Skin of body (tissue), 2 donors: Measurements from ENCODE around the gene THADA. TPM values are rescaled to one million over a fixed set of nuclear protein-coding genes. Genes with fewer than 3 reads are reported as not detected.
"Not testable (repeated sequence)": the region's sequence is repeated elsewhere in the genome, so short reads cannot be mapped to it uniquely, and the experiment has no call there.

Experiments used
- DNase-seq: peaks from one replicate; lab custom pipeline; 2025; lab: John Stamatoyannopoulos, UW
- total RNA-seq: library from RNA; depleted of rRNA; stranded (reverse); fragments of >200 nt; gene quantifications from one replicate; pipeline ENCODE4 v1.2.3, GENCODE V29; 2014

The THADA gene
- total RNA-seq, 1 donor from 2014 or later, result 43.2 TPM

DNA sequence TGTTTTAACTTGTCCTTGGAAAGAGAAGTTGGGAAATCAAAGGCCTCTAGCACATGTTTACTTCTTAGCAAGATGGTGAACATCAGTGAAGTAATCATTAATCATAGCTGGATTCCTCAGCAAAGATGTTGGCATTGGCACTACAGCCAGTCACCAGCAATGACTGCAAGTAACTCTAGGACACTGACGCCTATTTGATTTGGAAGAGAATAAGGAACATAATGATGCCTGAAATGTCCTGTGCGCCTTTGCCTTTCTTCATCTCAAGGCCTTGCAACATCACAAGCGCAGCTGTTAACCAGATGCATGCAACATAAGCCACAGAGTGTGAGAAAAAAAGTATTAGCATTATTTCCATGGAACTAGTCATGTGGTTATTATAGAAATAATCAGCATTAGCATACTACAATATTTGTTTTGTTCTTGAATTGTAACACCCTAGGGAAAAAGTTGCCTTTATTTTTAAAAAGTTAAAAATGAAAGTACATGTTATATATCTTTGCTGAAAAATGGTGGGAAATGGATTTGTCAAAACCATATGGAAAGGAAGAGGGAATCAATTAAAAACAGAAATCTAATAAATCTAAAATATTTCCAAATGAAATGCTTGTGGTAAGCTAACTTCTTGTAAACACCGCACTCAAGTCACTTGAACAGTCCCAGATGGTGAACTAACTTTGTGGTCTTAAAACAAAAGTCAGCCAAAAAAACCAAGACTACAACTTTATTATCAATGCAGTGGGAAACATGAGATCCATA is 55.6 kb downstream of the THADA start:
- DNase-seq, result peak; percentile 98

DNA sequence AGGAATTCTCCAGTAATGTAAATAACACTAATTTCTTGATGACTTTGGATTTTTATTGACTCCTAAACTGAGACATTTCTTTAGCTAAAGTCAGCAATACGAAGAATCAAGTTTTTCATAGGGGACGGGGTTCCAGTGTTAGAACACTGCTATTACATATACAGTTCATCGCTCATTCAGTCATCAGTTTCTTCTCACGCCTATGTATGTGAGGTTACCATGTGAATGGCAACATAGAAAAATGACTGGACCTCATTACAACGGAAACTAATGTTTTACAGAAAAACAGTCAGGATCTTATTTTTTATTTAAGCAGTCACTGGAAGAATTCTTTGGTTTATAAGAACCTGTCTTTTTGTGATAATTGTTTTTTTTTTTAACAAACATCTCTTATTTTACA is 56.4 kb downstream of the THADA start:
- no peak for DNase-seq

DNA sequence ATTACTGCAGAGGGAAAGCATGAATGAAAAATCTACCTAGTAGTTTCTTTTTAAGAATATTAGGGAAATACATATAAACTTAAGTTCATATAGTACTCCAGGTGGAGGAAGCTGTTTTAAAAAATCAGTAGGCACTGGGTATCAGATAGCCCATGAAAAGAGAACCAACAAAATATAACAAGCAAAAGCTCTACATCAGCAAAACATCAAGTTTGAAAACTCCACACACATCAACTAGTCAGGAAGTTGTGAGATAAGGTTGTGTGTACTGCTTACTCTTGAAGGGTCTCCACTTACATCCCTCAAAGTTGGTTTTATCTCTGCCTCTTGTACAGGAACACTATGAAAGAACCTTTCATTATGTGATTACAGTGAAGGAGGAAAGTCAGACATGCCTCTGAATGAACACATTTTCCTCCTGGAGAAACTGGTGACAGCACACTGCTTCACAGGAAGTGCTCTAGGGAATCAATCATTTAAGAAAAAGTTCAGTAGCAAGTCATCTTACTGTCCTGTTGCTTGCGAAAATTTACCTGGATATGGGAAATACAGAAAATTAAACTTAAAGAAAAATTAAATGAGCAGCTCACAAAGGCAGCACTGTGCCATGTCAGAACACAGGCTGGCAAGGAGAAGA is 57.7 kb downstream of the THADA start:
- no peak for DNase-seq

DNA sequence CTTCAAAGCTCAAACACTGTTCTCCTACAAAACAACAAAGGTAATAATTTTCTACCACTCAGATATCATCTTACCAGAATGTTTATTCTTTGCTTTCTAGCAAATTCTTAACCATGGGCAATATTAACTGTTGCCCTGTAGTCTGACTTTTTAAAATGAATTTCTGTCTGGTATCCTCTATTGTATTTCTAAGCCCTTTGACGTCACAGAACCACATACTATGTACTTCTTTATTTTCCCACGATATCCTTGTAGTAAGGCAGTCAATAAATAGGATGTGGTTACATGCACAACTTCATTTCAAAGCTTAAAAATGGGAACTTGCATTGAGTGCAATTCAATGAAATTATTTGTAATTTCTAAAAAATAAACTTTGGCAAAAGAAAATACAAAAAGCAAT is 58.7 kb downstream of the THADA start:
- peak; percentile 18 for DNase-seq

DNA sequence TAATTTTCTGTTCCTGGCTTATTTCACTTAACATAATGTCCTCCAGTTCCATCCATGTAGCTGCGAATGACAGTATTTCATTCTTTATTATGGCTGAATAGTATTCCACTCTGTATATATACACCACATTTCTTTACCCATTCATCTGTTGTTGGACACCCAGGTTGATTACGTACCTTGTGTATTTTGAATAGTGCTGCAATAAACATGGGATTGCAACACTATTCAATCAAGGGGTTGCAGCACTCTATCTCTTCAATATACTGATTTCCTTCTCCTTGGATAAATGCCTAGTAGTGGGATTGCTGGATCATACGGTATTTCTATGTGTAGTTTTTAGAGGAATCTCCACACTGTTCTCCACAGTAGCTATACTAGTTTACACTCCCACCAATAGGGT is 61.3 kb downstream of the THADA start:
- DNase-seq, result no peak

DNA sequence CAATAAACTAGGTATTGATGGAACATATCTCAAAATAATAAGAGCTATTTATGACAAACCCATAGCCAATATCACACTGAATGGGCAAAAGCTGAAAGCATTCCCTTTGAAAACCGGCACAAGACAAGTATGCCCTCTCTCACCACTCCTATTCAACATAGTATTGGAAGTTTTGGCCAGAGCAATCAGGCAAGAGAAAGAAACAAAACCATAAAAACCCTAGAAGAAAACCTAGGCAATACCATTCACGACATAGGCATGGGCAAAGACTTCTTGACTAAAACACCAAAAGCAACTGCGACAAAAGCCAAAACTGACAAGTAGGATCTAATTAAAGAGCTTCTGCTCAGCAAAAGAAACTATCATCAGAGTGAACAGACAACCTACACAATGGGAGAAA is 63.3 kb downstream of the THADA start:
- DNase-seq, result not testable (repeated sequence)

DNA sequence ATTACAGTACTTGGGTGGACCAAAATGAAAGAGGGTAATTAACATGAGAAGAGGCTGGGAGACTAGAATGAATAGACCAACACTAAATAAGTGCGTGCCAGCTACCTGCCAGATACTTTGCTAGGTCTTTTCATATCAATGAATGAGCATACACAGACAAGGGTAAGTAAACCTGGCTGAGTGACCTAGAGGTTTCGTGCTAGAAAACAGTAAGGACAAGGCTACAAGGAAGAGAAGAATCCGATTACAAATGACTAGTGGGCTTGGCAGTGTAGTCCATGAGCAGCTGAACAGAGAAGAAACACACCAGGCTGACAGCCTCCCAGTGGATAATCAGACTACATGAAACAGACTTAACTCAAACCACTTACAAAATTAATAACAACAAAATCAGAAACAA is 64.6 kb downstream of the THADA start:
- no peak for DNase-seq

DNA sequence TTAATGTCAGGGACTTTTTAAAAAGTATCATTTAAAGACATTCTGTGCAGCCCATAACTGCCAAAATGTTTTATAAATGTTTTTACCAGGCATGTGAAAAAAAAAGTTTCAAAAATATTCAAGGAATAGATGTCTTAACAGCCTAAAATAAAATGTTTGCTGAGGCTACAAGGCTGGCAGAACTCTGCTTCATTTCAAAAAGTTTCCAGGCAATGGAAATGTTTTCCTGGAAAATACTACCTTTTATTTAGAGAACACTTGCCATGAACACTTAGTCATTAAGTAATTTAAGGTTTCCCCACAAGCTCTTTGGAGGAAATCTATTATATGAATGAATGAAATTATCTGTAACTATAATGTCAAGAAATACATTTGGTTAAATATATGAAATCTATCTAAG is 68.8 kb downstream of the THADA start:
- no peak for DNase-seq

DNA sequence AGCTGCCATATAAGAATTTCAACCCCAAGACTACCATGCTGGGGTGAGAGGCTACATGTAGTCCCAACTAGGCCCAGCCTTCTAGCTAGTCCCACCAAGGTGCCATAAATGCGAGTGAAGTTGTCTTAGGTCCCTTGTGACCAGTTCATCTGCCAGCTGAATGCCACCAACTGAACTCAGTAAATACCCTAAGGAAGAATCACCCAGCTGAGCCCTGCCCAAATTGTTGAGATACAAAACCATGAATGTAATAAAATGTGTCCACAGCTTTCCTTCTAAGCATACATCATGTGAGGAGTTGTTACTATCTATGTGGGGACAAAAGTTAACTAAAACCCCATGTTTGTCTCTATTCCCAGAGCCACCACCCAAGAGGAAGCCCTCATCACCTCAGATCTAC is 70.3 kb downstream of the THADA start:
- DNase-seq, result no peak

DNA sequence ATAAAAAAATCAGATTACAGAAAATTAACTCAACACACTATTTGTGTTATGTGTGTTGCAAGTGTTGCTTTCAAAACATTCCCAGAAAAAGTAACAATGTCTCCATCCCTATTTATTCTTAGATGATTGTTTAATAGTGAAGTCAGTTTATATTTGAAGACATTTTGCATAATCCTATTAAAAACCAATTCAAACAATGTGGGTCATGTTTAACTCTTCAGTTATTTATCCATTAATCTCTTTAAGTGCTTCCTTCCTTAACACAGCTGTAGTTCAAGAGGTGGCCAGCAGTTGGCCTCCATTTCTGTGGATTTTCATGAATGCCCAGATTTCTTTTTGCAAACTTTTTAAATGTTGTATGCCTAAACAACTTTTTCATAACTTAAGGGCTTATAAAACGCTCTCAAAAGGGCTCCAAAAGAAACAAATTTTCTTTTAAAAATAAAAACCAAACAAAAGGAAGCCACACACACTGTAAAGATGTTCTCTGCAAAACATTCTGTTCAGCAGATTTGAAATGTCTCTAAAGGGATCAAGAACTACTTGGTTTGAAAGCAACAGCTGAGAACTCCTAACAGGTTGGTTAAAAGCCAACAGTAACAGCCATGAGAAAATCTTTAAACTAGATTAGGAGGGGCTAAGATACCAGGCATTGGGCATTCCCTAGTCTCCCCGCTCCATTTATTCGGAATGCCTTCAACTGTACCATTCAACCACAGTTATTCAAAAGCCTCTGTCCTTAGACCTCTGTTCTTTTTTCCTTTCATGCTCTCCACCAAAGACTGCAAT is 71.5 kb downstream of the THADA start:
- DNase-seq, result no peak

DNA sequence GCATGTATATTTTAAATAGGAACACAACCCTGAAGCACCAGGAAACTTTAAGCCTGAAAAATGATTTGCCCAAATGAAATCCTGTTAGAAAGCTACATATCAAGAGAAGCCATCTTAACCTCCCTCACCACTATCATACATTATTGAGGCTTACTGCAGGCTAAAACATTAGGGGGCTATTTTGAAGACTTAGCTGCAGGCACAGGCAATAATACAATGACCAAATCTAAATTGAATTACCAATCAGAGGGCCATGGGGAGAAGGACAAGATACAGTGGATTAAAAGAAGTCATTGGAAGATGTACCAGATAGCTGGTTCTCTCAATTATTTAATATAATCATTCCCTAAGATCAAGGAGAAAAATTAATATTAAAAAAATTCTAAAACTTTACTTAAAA is 73.7 kb downstream of the THADA start:
- no peak for DNase-seq

DNA sequence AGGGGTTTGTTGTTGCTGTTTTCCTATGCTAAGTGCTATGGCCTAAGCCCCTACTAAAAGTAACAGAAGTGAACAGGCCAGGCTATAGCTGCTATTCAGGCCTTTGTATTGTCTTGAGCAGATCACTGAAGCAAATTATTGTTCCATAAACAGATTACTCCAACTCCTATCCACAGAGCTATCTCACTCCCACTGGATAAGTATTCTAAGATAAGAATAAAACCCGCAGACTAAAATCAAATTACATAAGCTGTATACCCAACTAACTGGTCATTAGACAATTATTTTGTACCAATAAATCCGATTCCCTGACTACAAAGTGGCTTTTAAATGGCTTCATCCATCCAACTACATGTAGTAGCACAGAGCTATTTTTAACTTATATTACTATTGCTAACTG is 74.3 kb downstream of the THADA start:
- DNase-seq, result no peak

DNA sequence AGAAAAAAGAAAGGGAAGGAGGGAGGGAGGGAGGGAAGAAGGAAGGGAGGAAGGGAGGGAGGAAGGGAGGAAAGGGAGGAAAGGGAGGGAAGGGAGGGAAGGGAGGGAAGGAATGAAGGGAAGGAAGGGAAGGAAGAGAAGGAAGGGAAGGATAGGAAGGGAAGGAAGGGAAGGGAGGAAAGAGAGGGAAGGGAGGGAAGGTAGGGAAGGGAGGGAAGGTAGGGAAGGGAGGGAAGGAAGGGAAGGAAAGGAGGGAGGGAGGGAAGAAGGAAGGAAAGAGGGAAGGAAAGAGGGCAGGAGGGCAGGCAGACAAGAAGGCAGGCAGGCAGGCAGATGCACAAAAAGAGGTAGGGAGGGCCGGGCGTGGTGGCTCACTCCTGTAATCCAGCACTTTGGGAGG is 74.9 kb downstream of the THADA start:
- DNase-seq, result no peak

DNA sequence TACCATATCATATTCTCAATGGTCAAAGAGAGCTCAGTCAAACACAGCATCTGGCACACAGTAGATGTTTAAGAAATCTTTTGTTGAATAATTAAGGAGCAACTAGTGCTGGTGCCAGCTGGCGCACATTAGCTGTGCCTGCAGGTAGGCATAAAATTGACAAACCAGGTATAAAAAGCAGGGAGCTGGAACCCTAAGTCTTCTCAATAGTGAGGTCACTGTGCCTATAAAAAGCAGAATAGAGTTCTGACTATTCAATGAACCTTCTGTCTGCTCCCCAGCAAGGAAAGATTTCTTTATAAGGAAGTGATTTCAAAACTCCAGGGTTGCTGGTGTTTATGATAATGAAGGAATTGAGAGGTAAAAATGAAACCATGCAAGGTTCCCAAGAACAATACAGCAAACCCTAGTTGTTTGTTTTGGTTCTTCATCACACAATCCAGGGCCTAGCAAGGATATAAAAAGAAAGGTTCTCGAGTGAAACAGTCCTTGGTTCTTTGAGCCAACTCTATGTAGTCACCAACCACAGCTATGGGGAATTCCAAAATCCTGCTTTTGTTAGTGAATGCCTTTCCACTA is 76.1 kb downstream of the THADA start:
- no peak for DNase-seq

DNA sequence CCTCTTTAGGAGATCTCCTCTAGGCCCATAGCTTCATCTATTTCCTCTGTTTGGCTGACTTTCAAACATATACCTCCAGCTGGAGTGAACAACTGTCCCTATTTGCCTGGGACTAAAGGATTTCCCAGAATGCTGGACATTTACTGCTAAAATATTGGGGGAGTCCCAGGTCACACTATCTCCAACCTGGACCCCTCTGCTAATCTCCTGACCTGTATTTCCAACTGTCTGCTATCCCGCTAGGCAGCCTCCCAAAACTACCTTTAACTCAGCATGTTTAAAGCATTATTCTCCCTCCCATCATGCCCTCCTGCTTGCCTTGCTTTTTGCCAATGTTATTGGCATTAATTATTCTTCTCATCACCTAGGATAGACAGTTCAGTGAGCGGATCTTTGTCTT is 77.1 kb downstream of the THADA start:
- no peak for DNase-seq

DNA sequence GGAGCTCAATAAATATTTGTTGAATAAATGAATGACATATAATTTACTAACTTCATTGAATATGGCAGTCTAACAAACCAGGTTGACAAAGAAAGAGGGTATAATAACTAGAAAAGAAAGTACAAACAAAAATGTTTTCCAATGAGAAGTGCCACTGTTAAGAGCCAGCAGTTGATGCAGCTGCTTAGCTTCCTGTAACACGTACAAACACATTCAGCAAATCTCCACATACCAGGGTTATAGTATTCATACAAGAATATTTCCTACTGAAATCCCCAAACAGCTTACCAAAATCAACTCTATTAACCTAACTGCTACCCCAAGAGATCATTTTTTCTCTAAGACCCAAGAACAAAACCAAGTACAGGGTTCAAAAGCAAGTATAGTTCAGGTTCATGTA is 77.7 kb downstream of the THADA start:
- DNase-seq, result peak; percentile 33

DNA sequence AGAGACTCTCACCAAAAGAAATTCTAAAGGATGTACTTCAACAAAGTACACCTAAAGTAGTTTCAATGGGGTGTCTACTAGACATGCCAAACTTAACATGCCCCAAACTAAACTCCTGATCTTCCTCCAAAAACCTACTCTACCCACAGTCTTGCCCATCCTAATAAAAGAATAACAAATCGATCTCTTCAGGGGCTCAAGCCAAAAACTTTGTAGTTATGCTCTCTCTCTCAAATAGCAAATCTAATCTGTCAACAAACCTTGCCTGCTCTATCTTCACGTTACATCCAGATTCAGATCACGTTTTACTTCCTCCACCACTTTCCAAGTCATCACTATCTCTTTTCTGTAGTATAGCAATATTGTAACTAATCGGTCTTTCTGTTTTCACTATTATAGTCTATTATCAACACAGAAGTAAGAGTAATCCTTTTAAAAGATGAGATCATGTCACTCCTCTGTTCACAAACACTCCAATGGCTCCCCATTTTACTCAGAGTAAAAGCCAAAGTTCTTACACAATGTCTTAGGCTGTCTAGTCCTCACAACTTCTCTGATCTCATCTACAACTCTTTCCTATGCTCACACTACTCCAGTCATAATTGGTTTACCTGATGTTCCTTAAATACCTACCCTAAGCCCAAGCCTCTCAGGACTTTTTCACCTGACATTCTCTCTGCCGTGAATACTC is 79.9 kb downstream of the THADA start:
- DNase-seq, result no peak

DNA sequence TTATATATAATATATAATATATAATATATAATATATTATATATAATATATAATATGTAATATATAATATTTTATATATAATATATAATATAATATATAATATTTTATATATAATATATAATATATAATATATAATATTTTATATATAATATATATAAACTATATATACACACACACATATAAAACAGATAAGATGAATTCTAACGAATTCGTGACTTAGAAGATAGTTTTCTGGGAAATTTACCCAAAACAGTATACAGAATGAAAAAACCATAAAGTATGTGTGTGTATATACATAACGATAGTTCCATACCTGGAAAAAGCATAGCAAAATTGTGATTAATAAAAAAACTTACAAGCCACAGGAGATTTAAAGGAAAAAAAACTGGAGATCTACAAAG is 80.6 kb downstream of the THADA start:
- no peak for DNase-seq

DNA sequence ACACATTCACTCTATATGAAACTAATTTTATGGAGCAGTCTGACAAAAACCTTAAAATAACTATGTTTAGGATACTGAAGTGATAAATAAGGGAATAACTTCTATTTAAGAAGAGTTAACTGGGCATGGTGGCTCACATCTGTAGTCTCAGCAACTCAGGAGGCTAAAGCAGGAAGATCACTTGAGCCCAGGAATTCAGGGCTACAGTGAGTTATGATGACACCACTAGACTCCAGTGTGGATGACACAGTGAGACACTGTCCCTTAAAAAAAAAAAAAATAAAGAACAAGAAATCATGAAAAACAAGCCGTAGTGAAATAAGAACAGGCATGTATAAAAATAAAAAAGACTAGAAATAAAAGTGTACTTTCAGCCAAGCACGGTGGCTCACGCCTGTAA is 82.0 kb downstream of the THADA start:
- no peak for DNase-seq

DNA sequence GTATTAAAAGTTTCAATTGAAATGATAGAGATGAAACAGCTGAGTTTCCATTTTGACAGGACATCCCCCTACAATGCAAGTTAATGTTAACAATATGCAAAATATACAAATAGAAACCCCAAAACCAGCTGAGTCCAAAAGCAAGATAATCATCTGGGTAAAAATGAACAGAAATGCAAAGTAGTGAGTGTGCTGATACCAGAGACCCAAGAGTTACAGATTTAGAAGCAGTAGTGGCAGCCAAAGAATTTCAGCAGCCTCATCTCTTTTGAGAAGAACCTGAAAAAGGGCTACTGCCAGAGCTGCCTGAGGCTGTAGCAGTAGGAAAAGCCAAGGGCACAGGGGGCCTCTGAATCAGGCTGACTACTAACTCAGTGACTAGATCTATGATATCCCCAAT is 82.6 kb downstream of the THADA start:
- no peak for DNase-seq

DNA sequence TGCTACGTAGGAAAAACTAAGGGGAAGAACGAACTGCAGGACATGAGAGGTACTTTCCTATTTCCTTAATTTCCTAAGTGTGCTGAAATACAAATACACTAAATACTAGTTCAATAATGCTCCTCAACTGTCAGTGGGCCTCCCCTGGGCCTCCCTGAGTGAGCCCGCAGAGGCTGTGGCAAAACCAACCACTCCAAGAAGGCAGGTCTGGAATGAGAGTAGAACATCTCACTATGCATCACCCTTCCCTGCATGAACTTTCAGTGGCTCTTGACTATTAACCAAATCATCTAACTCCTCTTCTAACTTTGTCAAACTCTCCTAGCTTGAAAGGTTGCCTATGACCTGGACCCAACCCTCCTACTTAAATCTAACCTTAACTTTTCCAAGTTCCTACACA is 84.6 kb downstream of the THADA start:
- DNase-seq, result no peak

DNA sequence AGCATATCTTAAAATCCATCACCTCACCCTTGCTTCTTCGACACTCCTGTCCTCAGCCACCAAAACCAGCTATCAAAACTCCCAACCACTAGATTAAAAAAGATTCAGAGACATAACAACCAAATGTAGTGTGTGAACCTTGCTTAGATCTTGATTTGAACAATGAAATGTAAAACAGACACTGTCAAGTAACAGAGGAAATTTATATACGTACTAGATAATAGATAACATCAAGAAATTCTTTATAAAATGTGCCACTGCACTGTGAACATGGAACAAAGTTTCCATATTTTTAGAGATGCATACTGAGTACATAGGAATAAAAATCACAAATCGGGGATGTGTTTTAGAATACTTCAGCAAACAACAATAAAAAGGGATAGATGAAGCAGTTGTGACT is 86.0 kb downstream of the THADA start:
- DNase-seq, result no peak
